Measurements from ENCODE around the gene HOXA10. TPM values are rescaled to one million over a fixed set of nuclear protein-coding genes. Genes with fewer than 3 reads are reported as not detected.

The HOXA10 gene
- total RNA-seq, 2 donors from 2014 or later: 0.88 to 1.3 TPM

DNA sequence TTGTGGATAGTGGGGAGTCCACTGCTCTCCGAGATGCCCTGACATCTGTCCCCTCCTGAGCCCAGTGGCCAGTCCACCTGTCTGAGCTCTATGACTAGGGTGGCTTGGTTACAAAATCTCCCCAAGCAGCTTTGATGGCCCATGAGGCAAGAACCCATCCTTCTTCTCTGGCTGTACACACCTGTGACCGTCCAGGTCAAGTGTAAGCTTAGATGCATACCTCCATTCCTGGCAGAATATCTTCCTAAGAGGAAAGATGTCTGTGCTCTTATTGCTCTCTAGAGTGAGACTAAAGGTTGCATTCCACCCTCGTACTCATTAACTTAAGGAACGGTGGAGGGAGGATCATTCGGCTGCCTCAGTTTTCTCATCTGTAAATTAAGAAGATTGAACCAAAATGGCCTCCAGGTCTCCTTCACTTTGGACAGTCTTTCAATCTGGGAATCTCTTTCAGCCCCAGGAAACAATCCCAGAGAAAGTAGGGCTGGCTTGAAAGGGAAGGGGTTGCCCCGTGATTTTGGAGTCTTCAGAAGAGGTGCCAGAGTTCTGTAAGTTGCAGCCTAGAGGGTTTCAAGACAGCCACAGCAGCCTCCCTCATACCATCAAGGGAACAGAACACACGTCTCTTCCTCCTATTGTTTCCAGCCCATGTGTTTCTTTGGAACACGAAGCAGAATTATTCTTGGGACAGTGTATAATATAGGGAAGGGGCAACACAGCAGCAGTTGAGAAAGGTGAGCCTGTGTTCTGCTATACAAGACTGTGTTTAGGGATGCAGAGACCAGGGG, 49.0 kb downstream of the HOXA10 start:
- H3K27ac Mint-ChIP-seq: no peak overlapping the region
- H3K4me1 Mint-ChIP-seq (ENCODE audit: low read depth in 2 of 2): peaks cover 0 to 3% of the 10 kb centered on the region in 2 donors
- peaks cover 24 to 35% of the 10 kb centered on the region in 2 donors for H3K27me3 Mint-ChIP-seq
- DNase-seq (ENCODE audit: low spot score) (no peak), ATAC-seq (peak in 1 of 2 donors; percentile 44)
- H3K4me3 Mint-ChIP-seq: no peak overlapping the region
- no peaks in the 10 kb centered on the region for H3K9me3 Mint-ChIP-seq
- no peaks in the 10 kb centered on the region for H3K36me3 Mint-ChIP-seq

DNA sequence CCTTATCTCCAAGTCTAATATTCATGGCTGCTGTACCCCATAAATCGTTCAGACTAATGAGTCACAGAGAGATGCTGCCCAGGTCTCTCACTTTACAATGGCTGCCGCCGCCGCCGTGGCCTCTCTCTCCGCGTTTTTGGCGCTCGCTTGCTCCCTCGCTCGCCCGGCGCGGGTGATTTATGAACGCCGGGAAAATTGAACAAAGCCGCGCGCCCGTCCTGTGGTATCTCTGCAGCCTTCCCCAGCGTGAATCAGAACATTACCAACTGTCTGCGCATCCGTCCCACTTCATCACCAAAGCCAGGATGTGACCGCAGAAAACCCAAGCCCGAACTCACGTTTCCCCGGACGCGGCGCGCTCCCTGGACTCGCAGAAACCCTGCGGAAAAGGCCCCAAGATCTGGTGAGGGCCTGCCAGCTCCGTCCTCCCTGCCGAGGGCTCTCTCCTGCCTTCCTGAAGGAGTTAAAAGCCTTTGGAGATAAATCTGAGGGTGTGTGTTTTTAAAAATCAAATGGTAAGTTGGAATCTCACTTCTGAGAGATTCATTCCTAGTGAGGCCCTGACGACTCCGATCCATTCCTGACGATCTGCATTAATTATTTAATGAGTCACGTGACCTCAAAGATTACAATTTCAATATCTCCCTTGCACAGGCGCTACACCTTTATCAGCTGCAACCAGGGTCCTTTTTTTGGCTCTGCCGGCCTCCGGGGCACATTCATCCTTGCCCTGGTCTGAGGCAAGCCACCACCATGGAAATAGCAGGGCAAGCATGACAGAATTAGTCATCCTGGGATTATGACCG, 49.8 kb downstream of the HOXA10 start:
- Mint-ChIP-seq H3K36me3 (no peaks in the 10 kb centered on the region), H3K27ac (no peak overlapping the region), H3K9me3 (no peaks in the 10 kb centered on the region), H3K27me3 (peaks cover 24 to 34% of the 10 kb centered on the region in 2 donors), H3K4me3 (no peak overlapping the region), H3K4me1 (ENCODE audit: low read depth in 2 of 2) (peaks cover 0 to 3% of the 10 kb centered on the region in 2 donors)
- DNase-seq (ENCODE audit: low spot score) (no peak), ATAC-seq (no peak)

DNA sequence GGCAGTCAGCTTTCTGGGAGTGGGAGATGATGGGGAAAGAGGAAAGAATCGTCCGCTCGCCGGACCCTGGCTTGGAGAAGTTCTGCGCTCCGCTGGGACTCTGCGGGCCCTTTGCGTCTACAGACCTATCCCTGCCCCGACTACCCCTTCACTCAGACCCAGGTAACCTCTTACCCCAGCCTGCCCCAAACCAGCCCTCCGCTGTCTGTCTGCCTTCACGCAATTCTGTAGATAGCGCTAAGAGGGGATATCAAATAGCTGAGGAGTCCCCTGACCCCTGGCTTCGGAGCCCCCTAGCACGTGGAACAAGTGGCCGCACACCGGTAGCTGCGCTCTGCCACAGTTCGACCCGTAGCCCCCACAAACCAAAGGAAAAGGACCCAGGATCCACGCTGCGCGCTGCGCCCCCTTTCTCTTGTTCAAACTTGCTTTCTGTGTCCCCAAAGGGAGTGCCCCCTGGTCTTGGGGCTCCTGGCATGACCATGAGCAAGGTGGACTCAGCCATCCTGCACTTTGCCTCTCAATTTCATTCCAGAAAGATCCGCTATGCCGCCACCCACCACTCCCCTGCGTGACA, 50.6 kb downstream of the HOXA10 start:
- Mint-ChIP-seq H3K36me3 (no peaks in the 10 kb centered on the region), H3K27me3 (peaks cover 19 to 27% of the 10 kb centered on the region in 2 donors), H3K4me3 (no peak overlapping the region), H3K27ac (no peak overlapping the region), H3K9me3 (no peaks in the 10 kb centered on the region), H3K4me1 (ENCODE audit: low read depth in 2 of 2) (no peaks in the 10 kb centered on the region)
- no peak for DNase-seq (ENCODE audit: low spot score)
- no peak for ATAC-seq

GRCh38 chr7:27123007-27123476, 51.1 kb downstream of the HOXA10 start:
- no peak for ATAC-seq
- Mint-ChIP-seq H3K4me1 (ENCODE audit: low read depth in 2 of 2) (no peaks in the 10 kb centered on the region), H3K27me3 (peaks cover 17 to 26% of the 10 kb centered on the region in 2 donors), H3K9me3 (no peaks in the 10 kb centered on the region), H3K36me3 (no peaks in the 10 kb centered on the region), H3K4me3 (no peak overlapping the region), H3K27ac (no peak overlapping the region)
- DNase-seq (ENCODE audit: low spot score): no peak

DNA sequence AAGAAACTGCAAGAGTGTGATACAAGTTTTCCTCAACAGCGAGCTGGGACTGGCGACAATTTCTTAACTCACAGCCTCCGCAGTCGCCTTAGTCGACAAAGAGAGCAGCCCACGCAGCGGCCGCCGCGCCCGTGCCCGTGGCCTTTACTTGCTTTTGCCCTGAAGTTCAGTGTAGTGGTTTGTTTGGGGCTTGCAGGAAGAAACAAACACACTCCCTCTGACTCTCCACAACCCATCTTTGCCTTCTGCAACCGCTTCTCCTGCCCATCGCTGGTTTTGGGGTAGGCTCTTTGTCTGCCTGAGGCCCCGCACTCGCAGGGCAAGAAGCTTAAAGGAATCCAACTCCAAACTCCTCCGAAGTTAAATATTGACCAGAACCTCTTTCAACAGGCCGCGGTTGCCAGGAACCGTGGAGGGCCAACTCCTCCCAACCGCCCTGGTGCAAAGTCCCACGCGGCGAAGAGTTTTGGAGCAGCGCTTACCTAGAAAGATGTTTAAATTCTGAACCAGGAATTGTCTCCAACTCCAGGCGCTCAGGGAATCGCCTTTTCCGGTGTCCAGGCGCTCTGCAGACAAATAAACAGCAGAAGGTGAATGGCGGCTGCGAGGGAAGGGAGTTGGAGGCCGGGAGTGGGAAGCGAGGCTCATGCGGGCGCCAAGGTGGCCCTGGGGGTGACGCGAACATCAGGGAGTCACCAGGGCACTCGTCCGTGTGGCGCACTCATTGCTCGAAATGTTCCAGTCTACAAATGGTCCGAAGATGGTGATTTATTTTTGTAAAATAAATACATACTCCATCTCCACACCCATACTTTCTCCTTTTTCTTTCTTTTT, 51.8 kb downstream of the HOXA10 start:
- no peak for DNase-seq (ENCODE audit: low spot score)

GRCh38 chr7:27121684-27122076, 52.4 kb downstream of the HOXA10 start:
- Mint-ChIP-seq H3K4me3 (no peak overlapping the region), H3K27me3 (peaks cover 10 to 13% of the 10 kb centered on the region in 2 donors), H3K36me3 (no peaks in the 10 kb centered on the region), H3K9me3 (no peaks in the 10 kb centered on the region), H3K4me1 (ENCODE audit: low read depth in 2 of 2) (no peaks in the 10 kb centered on the region), H3K27ac (no peak overlapping the region)
- no peak for ATAC-seq
- no peak for DNase-seq (ENCODE audit: low spot score)

More for the DNA sequence above, 51.8 kb downstream of the HOXA10 start:
- Mint-ChIP-seq H3K27ac (no peak overlapping the region), H3K9me3 (no peaks in the 10 kb centered on the region), H3K27me3 (peaks cover 13 to 19% of the 10 kb centered on the region in 2 donors), H3K4me1 (ENCODE audit: low read depth in 2 of 2) (no peaks in the 10 kb centered on the region), H3K36me3 (no peaks in the 10 kb centered on the region), H3K4me3 (no peak overlapping the region)
- no peak for ATAC-seq

Other genes with a start within 250 kb of the HOXA10 start
- under 1 TPM; 0.36 to 0.78 TPM for gene HOXA1, start 78.3 kb downstream of the HOXA10 start, total RNA-seq
- gene HOXA2, start 71.6 kb downstream of the HOXA10 start, total RNA-seq: not detected
- under 1 TPM in 1 of 2 donors, not detected in 1; 0.55 TPM for gene HOXA4, start 43.6 kb downstream of the HOXA10 start, total RNA-seq
- gene HOXA5, start 30.6 kb downstream of the HOXA10 start, total RNA-seq: under 1 TPM; 0.33 to 0.64 TPM
- gene HOXA6, start 26.5 kb downstream of the HOXA10 start, total RNA-seq: under 1 TPM in 1 of 2 donors, not detected in 1; 0.81 TPM
- gene HOXA3, start 21.7 kb downstream of the HOXA10 start, total RNA-seq: not detected
- under 1 TPM in 1 of 2 donors, not detected in 1; 0.20 TPM for gene HOXA7, start 17.6 kb downstream of the HOXA10 start, total RNA-seq
- gene HOXA9, start 8.8 kb downstream of the HOXA10 start, total RNA-seq: 1 to 10 TPM in 1 of 2 donors, not detected in 1; 2.4 TPM
- gene HOXA11, start 10.9 kb upstream of the HOXA10 start, total RNA-seq: under 1 TPM; 0.20 to 0.76 TPM
- not detected for gene HOXA13, start 25.8 kb upstream of the HOXA10 start, total RNA-seq
- not detected for gene EVX1, start 68.5 kb upstream of the HOXA10 start, total RNA-seq